ENCODE results near the gene STYX.

GRCh38 chr14:52701223-52701622, 28.7 kb upstream of the STYX start:
- TF ChIP-seq REST (IDR thresholded peaks at IDR 0.05; ENCODE audit: low read depth) (no peak), EZH2 (IDR thresholded peaks at IDR 0.05) (no peak), FOSL1 (IDR thresholded peaks at IDR 0.05; ENCODE audit: low read depth) (no peak), CEBPB (IDR thresholded peaks at IDR 0.05; ENCODE audit: low read depth) (no peak), SP1 (IDR thresholded peaks at IDR 0.05; ENCODE audit: low read depth) (no peak), CTCF (IDR thresholded peaks at IDR 0.05 in 2 of 3, conservative IDR thresholded peaks at IDR 0.05 in 1 of 3; ENCODE audit: borderline replicate concordance in 1 of 3, insufficient read depth in 1 of 3, low read depth in 2 of 3, low read length in 2 of 3) (no peak), JUND (IDR thresholded peaks at IDR 0.05) (no peak)
